GM12878 (cell line): Measurements from ENCODE around the gene ATP2A1. TPM values are rescaled to one million over a fixed set of nuclear protein-coding genes. Genes with fewer than 3 reads are reported as not detected.
"Not testable (repeated sequence)": the region's sequence is repeated elsewhere in the genome, so short reads cannot be mapped to it uniquely, and the experiment has no call there.

Source experiments
- ATAC-seq: fragments of 200-7000 bp; cut with Tn5 transposase; 3 replicates; pipeline ENCODE4 v1.9.1; 2020; ENCODE audit warnings: mild to moderate bottlenecking, moderate library complexity
- BruUV-seq: library from RNA; stranded (reverse); fragments of 400-500 nt; replicated peaks from 2 replicates; lab custom pipeline; 2021; lab: Mats Ljungman, UMichigan
- CTCF ChIA-PET: fragments of 300-600 bp; sonication (Branson Sonifier 250); formaldehyde crosslinking; extraction: SDS; loops from one replicate; lab custom pipeline; 2021; ENCODE audit warnings: inconsistent platforms; lab: Yijun Ruan, JAX
- POLR2A ChIA-PET: fragments of 350-600 bp; formaldehyde crosslinking; extraction: SDS; loops from one replicate; lab custom pipeline; 2021; ENCODE audit warnings: inconsistent platforms; lab: Charles Lee
- RAD21 ChIA-PET: fragments of 300-600 bp; sonication (Branson Sonifier 250); formaldehyde crosslinking; loops from one replicate; lab custom pipeline; 2023; ENCODE audit warnings: antibody characterized with exemption; ENCODE audit not compliant: unreplicated experiment; lab: Charles Lee
- SMC1A ChIA-PET: fragments of 300-600 bp; sonication (Branson Sonifier 250); formaldehyde crosslinking; loops from one replicate; lab custom pipeline; 2023; ENCODE audit not compliant: unreplicated experiment, uncharacterized antibody; lab: Charles Lee
- DNase-seq: peaks from one replicate; pipeline ENCODE4 v3.0.0-alpha.2; 2011; ENCODE audit warnings: low read depth, low spot score
- FAIRE-seq: peaks from 3 replicates; lab custom pipeline; 2011; peaks lifted over from hg19 to GRCh38; lab: Jason Lieb, UNC
- H2AFZ ChIP-seq: 2 replicates; pipeline ENCODE4 v1.6.0; 2011; ENCODE audit warnings: low read depth, low read length, control low read depth; ENCODE audit not compliant: control insufficient read depth
- H3K27ac ChIP-seq: 2 replicates; pipeline ENCODE4 v1.5.1; 2011; ENCODE audit warnings: control low read depth; ENCODE audit not compliant: control insufficient read depth, insufficient read depth
- H3K27me3 ChIP-seq, 2 experiments: replicated peaks in 1 of 2; 2 replicates each; pipeline versions ENCODE4 v1.6.0 to v1.6.1; 2011; ENCODE audit warnings: low read length in 1 of 2; ENCODE audit not compliant: control insufficient read depth in 2 of 2, insufficient read depth in 2 of 2
- H3K36me3 ChIP-seq, 2 experiments: 2 replicates each; pipeline ENCODE4 v1.5.1; 2011; ENCODE audit warnings: low read length in 1 of 2; ENCODE audit not compliant: control insufficient read depth in 2 of 2, insufficient read depth in 2 of 2
- H3K4me1 ChIP-seq: 2 replicates; pipeline ENCODE4 v1.6.1; 2011; ENCODE audit warnings: mild to moderate bottlenecking, low read length, moderate library complexity, mixed read lengths; ENCODE audit not compliant: control insufficient read depth, insufficient read depth
- H3K4me2 ChIP-seq: 2 replicates; pipeline ENCODE4 v1.6.0; 2011; ENCODE audit warnings: control low read depth; ENCODE audit not compliant: control insufficient read depth, insufficient read depth
- H3K4me3 ChIP-seq: fragments of 200-600 bp; sonication (generic); 2 replicates; pipeline ENCODE4 v1.5.1; 2016
- H3K79me2 ChIP-seq: 2 replicates; pipeline ENCODE4 v1.6.0; 2011; ENCODE audit warnings: low read length; ENCODE audit not compliant: control insufficient read depth, insufficient read depth
- H3K9ac ChIP-seq: 2 replicates; pipeline ENCODE4 v1.8.0; 2011; ENCODE audit warnings: low read length, control low read depth, mixed read lengths; ENCODE audit not compliant: control insufficient read depth, insufficient read depth
- H3K9me3 ChIP-seq: replicated peaks from 3 replicates; pipeline ENCODE4 v1.5.1; 2011; ENCODE audit warnings: mild to moderate bottlenecking, low read length; ENCODE audit not compliant: control insufficient read depth, insufficient read depth
- H4K20me1 ChIP-seq: 2 replicates; pipeline ENCODE4 v1.6.0; 2011; ENCODE audit not compliant: control insufficient read depth, insufficient read depth
- BMI1 ChIP-seq: fragments of 450-650 bp; IDR thresholded peaks from 2 replicates; pipeline ENCODE4 v1.6.1; 2016; ENCODE audit warnings: mild to moderate bottlenecking, moderate library complexity, borderline replicate concordance
- CTCF ChIP-seq, 3 experiments: IDR thresholded peaks in 2 of 3; conservative IDR thresholded peaks in 1 of 3; 2 replicates each; pipeline ENCODE4 v1.5.1; 2011; ENCODE audit warnings: low read depth in 3 of 3, low read length in 3 of 3, mild to moderate bottlenecking in 3 of 3, control low read depth in 2 of 3, moderate library complexity in 2 of 3, inconsistent platforms in 1 of 3, mixed read lengths in 1 of 3; ENCODE audit not compliant: control insufficient read depth in 2 of 3, insufficient read depth in 1 of 3; ENCODE audit errors: extremely low read depth in 1 of 3
- ETV6 ChIP-seq, 2 experiments: fragments of 450-650 bp in 1 of 2; IDR thresholded peaks in 1 of 2; conservative IDR thresholded peaks in 1 of 2; 2 replicates each; pipeline ENCODE4 v1.6.1; 2014; ENCODE audit warnings: antibody characterized with exemption in 1 of 2, borderline replicate concordance in 1 of 2, low read depth in 1 of 2, mild to moderate bottlenecking in 1 of 2, moderate library complexity in 1 of 2
- FOS ChIP-seq: IDR thresholded peaks from 3 replicates; pipeline ENCODE4 v1.6.1; 2011; ENCODE audit warnings: borderline replicate concordance; ENCODE audit not compliant: insufficient read length; ENCODE audit errors: extremely low read depth
- FOXK2 ChIP-seq: fragments of 450-650 bp; IDR thresholded peaks from 2 replicates; pipeline ENCODE4 v1.6.1; 2017; ENCODE audit warnings: mild to moderate bottlenecking, moderate library complexity
- FOXM1 ChIP-seq: IDR thresholded peaks from 2 replicates; pipeline ENCODE4 v1.6.1; 2012; ENCODE audit warnings: low read depth, mild to moderate bottlenecking, inconsistent platforms, low read length, moderate library complexity
- JUNB ChIP-seq: IDR thresholded peaks from 2 replicates; pipeline ENCODE4 v1.6.1; 2016; ENCODE audit warnings: antibody characterized with exemption, mild to moderate bottlenecking
- NFYB ChIP-seq: IDR thresholded peaks from 2 replicates; pipeline ENCODE4 v1.6.1; 2011; ENCODE audit warnings: low read depth, mild to moderate bottlenecking, low read length, improper control_type of control experiment, moderate library complexity; ENCODE audit not compliant: insufficient read depth
- SMARCA5 ChIP-seq: fragments of 450-650 bp; IDR thresholded peaks from 2 replicates; pipeline ENCODE4 v1.6.1; 2017; ENCODE audit warnings: mild to moderate bottlenecking
- SRF ChIP-seq, 2 experiments: IDR thresholded peaks; 2 replicates each; pipeline ENCODE4 v1.6.1; 2011; ENCODE audit warnings: low read depth in 2 of 2, low read length in 2 of 2, mild to moderate bottlenecking in 1 of 2, moderate library complexity in 1 of 2
- TAF1 ChIP-seq: IDR thresholded peaks from 2 replicates; pipeline ENCODE4 v1.6.1; 2011; ENCODE audit warnings: mild to moderate bottlenecking, low read depth, low read length, borderline replicate concordance
- ZNF217 ChIP-seq: fragments of 450-650 bp; IDR thresholded peaks from 2 replicates; pipeline ENCODE4 v1.6.1; 2017; ENCODE audit warnings: antibody characterized with exemption, mild to moderate bottlenecking
- ZNF24 ChIP-seq: fragments of 450-650 bp; IDR thresholded peaks from 2 replicates; pipeline ENCODE4 v1.6.1; 2017; ENCODE audit warnings: antibody characterized with exemption, mild to moderate bottlenecking
- WGBS: methylation state at CpG from one replicate; pipeline ENCODE4 v1.1.6; 2016; ENCODE audit warnings: low lambda C conversion rate; ENCODE audit not compliant: insufficient replicate concordance, insufficient coverage; ENCODE audit errors: missing lambda C conversion rate; 5-methylcytosine and 5-hydroxymethylcytosine counted together
- in situ Hi-C: fragments of 300-500 bp; cut with MboI; formaldehyde crosslinking; loops from 9 replicates; pipeline ENCODE4 v1.14.3; 2018; ENCODE audit warnings: mixed read lengths
- intact Hi-C: fragments of 100-400 bp; cut with micrococcal nuclease; formaldehyde crosslinking; loops from one replicate; pipeline ENCODE4 v1.14.2; 2022; ENCODE audit not compliant: unreplicated experiment
- polyA plus RNA-seq, 11 experiments: library from polyadenylated mRNA; depleted of rRNA in 4 of 11; unstranded in 6 of 11; stranded (reverse) in 5 of 11; fragments of >200 nt; fragmentation: Nextera tagmentation in 4 of 11; fragmentation: Illumina TruSeq in 1 of 11; extraction: Ambion mirVana in 4 of 11; extraction: Trizol in 1 of 11; gene quantifications; 1 replicate in 1 of 11; 2 replicates in 10 of 11; pipeline versions ENCODE4 v1.2.1 to v1.2.3, GENCODE V29; 2011 to 2016; ENCODE audit warnings: inconsistent platforms in 2 of 11, missing spikeins in 2 of 11, low read depth in 1 of 11
- total RNA-seq, 4 experiments: library from RNA; depleted of rRNA in 3 of 4; stranded (reverse); fragments of >200 nt in 3 of 4; fragmentation: Illumina TruSeq in 1 of 4; extraction: Trizol in 1 of 4; gene quantifications; 2 replicates each; pipeline versions ENCODE4 v1.2.1 to v1.2.3, GENCODE V29; 2013 to 2021

Gene ATP2A1
- total and polyA plus RNA-seq, 10 of the 15 experiments (the other 5 are each of a cell fraction or from before 2014, with no cell fraction given) = 0.13 to 1.7 (median 0.88) TPM

DNA sequence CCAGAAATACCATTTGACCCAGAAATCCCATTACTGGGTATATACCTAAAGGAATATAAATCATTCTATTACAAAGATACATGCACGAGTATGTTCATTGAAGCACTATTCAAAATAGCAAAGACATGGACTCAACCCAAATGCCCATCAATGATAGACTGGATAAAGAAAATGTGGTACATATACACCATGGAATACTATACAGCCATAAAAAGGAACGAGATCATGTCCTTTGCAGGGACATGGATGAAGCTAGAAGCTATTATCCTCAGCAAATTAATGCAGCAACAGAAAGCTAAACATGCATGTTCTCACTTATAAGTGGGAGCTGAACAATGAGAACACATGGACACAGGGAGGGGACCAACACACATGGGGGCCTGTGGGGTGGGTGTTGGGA is 48.0 kb downstream of the ATP2A1 start:
- Histone ChIP-seq H3K27ac (peak overlapping the region; percentile 99; the same call in 1 of the 2 replicates), H3K4me1 (peaks cover 23% of the 10 kb centered on the region), H3K4me3 (peak overlapping the region; percentile 92; the same call in 1 of the 2 replicates), H3K9ac (peak overlapping the region; percentile 98)
- DNase-seq, BruUV-seq, H3K27me3 ChIP-seq, ATAC-seq, H3K79me2 ChIP-seq, H4K20me1 ChIP-seq, H3K9me3 ChIP-seq, H3K36me3 ChIP-seq, FAIRE-seq, in situ Hi-C loops, H2AFZ ChIP-seq: not testable (repeated sequence)
- intact Hi-C loops = loop anchor here (10.0 kb wide), 1 partner anchor 431 kb away; the partner anchor contains the start of genes APOBR and CLN3
- ChIA-PET CTCF (interaction anchor here (0.6 to 6.4 kb wide), 3 partner anchors 9 to 80 kb away, joined by 3 to 76 read pairs (median 3); partner anchors contain the start of gene TUFM), RAD21 (interaction anchor here (1.3 to 1.6 kb wide), 3 partner anchors 19 to 47 kb away, joined by 3 to 6 read pairs (median 4); partner anchors contain the start of gene NFATC2IP), SMC1A (interaction anchor here (2.1 to 5.8 kb wide), 2 partner anchors 18 to 25 kb away, joined by 6 to 58 read pairs; no protein-coding TSS in a partner anchor)
- TF ChIP-seq ZNF217 (0 out of 2 replicates have a peak, but pooled peaks have one; percentile 54), SMARCA5 (peak; percentile 51)
- TF ChIP-seq, all 136 proteins: peak for 2; not testable (repeated sequence) for 134
- POLR2A ChIA-PET = interaction anchor here (0.6 to 4.1 kb wide), 6 partner anchors 10 to 740 kb away, joined by 3 to 21 read pairs (median 3); no protein-coding TSS in a partner anchor
- H3K4me2 ChIP-seq = peak overlapping the region; percentile 96; the same call in 1 of the 2 replicates
- WGBS = 61% methylated on average over 2 of the region's 2 CpGs

DNA sequence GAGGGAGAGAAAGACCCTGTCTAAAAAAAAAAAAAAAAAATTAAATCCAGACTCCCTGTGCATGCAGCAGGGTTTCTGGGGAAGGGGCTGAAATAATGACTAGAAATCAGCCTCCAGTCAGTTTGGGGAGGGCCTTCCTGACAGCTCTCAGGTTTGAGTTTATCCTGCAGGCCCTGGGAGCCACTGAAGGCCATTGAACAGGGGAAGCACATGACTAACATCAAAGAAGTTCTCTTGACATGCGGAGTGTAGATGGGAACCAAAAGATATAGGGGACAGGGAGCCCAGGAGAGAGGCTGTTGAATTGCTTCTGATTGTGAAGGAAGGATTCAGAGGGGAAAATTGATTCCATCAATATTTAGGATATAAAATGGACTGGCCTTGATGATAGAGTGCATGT is 49.5 kb downstream of the ATP2A1 start:
- ChIA-PET RAD21 (interaction anchor here (1.1 to 1.6 kb wide), 4 partner anchors 17 to 81 kb away, joined by 3 to 4 read pairs (median 4); no protein-coding TSS in a partner anchor), CTCF (interaction anchor here (0.7 to 6.4 kb wide), 2 partner anchors 17 to 22 kb away, joined by 4 to 76 read pairs; no protein-coding TSS in a partner anchor), POLR2A (interaction anchor here (0.6 to 0.9 kb wide), 5 partner anchors 11 to 1134 kb away, joined by 3 to 6 read pairs (median 4); no protein-coding TSS in a partner anchor)
- Histone ChIP-seq H3K4me2 (no peak overlapping the region), H3K79me2 (peaks cover 14% of the 10 kb centered on the region), H3K27ac (no peak overlapping the region), H4K20me1 (no peaks in the 10 kb centered on the region), H3K9ac (no peak overlapping the region), H3K4me1 (peaks cover 30% of the 10 kb centered on the region), H2AFZ (no peak overlapping the region), H3K9me3 (no peaks in the 10 kb centered on the region)
- no TSS peak for BruUV-seq
- intact Hi-C loops = loop anchor here (10.0 kb wide), 1 partner anchor 433 kb away; the partner anchor contains the start of genes APOBR and CLN3
- FAIRE-seq = no peak
- ATAC-seq = no peak
- no peak for DNase-seq
- TF ChIP-seq FOXM1 = no peak
- TF ChIP-seq TAF1 = no peak
- no peak for TF ChIP-seq NFYB
- no peak for TF ChIP-seq SRF (IDR thresholded peaks at IDR 0.05; ENCODE audit: low read depth in 2 of 2, low read length in 2 of 2)
- no peak for TF ChIP-seq ETV6 (conservative IDR thresholded peaks at IDR 0.05 in 1 of 2, IDR thresholded peaks at IDR 0.05 in 1 of 2; ENCODE audit: borderline replicate concordance in 1 of 2, low read depth in 1 of 2)
- TF ChIP-seq BMI1 = no peak
- TF ChIP-seq FOS = no peak
- TF ChIP-seq CTCF (IDR thresholded peaks at IDR 0.05 in 2 of 3, conservative IDR thresholded peaks at IDR 0.05 in 1 of 3; ENCODE audit: control insufficient read depth in 2 of 3, extremely low read depth in 1 of 3, insufficient read depth in 1 of 3, low read depth in 3 of 3, low read length in 3 of 3) = no peak
- no peak for TF ChIP-seq FOXK2
- no peak for TF ChIP-seq ZNF24
- no peak for TF ChIP-seq JUNB
- TF ChIP-seq, all 136 proteins: peak for 0
- WGBS = 96% methylated on average over 1 of the region's 1 CpG
- in situ Hi-C loops = no loop called here
- SMC1A ChIA-PET = interaction anchor here (2.1 to 5.8 kb wide), 2 partner anchors 16 to 24 kb away, joined by 6 to 58 read pairs; no protein-coding TSS in a partner anchor
- H3K4me3 ChIP-seq = no peak overlapping the region
- H3K27me3 ChIP-seq = no peaks in the 10 kb centered on the region
- no peaks in the 10 kb centered on the region; a peak in 1 of 4 replicates for H3K36me3 ChIP-seq
